Astrocyte of the spinal cord (primary cell): ENCODE results near the gene KRT86.

Experiments
- DNase-seq: peaks from one replicate; pipeline ENCODE4 v3.0.0; 2011; ENCODE audit warnings: low read depth, low spot score
- H3K4me3 ChIP-seq: 2 replicates; pipeline ENCODE4 v1.5.1; 2011; ENCODE audit warnings: low read depth, mild to moderate bottlenecking, low read length, moderate library complexity
- in situ Hi-C: cut with HindIII; loops from 2 replicates; pipeline ENCODE4 v1.10.0; 2017; ENCODE audit warnings: low sequenced_read_pairs
- TF ChIP-seq, protein P1 (sequence below): IDR thresholded peaks from 2 replicates; pipeline ENCODE4 v1.5.1; 2012; ENCODE audit warnings: low read depth, mild to moderate bottlenecking, low read length, inconsistent platforms

KRT86 gene

DNA sequence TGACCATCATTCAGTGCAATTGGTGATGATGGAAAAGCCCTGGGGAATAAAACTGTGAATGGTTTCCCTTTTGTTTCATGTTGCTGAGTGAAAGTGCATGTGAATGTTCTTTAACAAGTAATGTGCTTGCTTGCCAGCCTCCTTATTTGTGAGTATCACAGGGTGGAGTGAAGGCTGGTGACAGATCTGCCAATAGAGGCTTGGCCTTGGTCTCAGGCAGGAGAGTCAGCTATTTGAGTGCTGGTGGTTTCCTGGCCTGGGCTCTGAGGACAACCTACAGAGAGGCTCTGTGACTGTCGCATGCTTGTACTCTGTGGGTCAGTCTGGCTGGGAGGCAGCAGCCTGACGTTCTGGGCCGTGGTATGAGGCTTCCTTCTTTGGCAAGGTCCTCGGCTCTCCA lies 72.1 kb downstream of the KRT86 start:
- in situ Hi-C loops, result no loop called here
- H3K4me3 ChIP-seq, result no peak overlapping the region
- TF ChIP-seq, protein P1, sequence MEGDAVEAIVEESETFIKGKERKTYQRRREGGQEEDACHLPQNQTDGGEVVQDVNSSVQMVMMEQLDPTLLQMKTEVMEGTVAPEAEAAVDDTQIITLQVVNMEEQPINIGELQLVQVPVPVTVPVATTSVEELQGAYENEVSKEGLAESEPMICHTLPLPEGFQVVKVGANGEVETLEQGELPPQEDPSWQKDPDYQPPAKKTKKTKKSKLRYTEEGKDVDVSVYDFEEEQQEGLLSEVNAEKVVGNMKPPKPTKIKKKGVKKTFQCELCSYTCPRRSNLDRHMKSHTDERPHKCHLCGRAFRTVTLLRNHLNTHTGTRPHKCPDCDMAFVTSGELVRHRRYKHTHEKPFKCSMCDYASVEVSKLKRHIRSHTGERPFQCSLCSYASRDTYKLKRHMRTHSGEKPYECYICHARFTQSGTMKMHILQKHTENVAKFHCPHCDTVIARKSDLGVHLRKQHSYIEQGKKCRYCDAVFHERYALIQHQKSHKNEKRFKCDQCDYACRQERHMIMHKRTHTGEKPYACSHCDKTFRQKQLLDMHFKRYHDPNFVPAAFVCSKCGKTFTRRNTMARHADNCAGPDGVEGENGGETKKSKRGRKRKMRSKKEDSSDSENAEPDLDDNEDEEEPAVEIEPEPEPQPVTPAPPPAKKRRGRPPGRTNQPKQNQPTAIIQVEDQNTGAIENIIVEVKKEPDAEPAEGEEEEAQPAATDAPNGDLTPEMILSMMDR, result no peak
- DNase-seq, result no peak

GRCh38 chr12:52347016-52347415 lies 72.6 kb downstream of the KRT86 start:
- in situ Hi-C loops, result no loop called here
- TF ChIP-seq, protein P1, result no peak
- no peak for DNase-seq
- no peak overlapping the region for H3K4me3 ChIP-seq

GRCh38 chr12:52347551-52348510 lies 73.4 kb downstream of the KRT86 start:
- in situ Hi-C loops, result no loop called here
- H3K4me3 ChIP-seq, result no peak overlapping the region
- DNase-seq, result no peak
- TF ChIP-seq, protein P1, result no peak

GRCh38 chr12:52349196-52349595 lies 74.8 kb downstream of the KRT86 start:
- in situ Hi-C loops, result no loop called here
- H3K4me3 ChIP-seq, result no peak overlapping the region
- DNase-seq, result no peak
- TF ChIP-seq, protein P1, result no peak

DNA sequence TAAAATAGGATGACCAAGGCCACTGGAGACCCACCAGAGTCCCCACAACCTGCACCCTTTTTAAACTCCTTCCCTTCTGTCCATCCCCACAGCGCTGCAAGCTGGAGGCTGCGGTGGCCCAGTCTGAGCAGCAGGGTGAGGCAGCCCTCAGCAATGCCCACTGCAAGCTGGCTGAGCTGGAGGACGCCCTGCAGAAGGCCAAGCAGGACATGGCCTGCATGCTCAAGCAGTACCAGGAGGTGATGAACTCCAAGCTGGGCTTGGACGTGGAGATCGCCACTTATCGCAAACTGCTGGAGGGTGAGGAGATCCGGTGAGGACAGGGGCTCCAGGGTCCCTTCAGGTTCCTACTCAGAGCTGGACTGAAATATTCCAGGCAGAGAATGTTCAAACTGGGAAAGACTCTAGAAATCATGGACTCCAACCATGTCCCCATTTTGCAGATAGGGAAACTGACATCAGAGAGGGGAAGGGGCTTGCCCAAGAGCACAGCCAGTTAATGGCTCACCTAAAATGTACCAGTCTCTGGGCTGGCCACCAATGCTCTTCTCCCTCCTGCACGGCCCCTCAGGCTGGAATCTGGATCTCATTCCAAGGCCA lies 75.7 kb downstream of the KRT86 start:
- no peak overlapping the region for H3K4me3 ChIP-seq
- no peak for DNase-seq
- TF ChIP-seq, protein P1, result no peak
- in situ Hi-C loops, result no loop called here

GRCh38 chr12:52350786-52351185 lies 76.3 kb downstream of the KRT86 start:
- TF ChIP-seq, protein P1, result no peak
- H3K4me3 ChIP-seq, result no peak overlapping the region
- in situ Hi-C loops, result no loop called here
- no peak for DNase-seq
